HG03095 (cell line): ENCODE results near the gene CSNK2A2.

Experiments used
- ATAC-seq: cut with Tn5 transposase; IDR thresholded peaks from one replicate; pipeline ENCODE4 v1.9.1; 2021; ENCODE audit warnings: moderate library complexity; ENCODE audit not compliant: unreplicated experiment

Gene CSNK2A2

DNA sequence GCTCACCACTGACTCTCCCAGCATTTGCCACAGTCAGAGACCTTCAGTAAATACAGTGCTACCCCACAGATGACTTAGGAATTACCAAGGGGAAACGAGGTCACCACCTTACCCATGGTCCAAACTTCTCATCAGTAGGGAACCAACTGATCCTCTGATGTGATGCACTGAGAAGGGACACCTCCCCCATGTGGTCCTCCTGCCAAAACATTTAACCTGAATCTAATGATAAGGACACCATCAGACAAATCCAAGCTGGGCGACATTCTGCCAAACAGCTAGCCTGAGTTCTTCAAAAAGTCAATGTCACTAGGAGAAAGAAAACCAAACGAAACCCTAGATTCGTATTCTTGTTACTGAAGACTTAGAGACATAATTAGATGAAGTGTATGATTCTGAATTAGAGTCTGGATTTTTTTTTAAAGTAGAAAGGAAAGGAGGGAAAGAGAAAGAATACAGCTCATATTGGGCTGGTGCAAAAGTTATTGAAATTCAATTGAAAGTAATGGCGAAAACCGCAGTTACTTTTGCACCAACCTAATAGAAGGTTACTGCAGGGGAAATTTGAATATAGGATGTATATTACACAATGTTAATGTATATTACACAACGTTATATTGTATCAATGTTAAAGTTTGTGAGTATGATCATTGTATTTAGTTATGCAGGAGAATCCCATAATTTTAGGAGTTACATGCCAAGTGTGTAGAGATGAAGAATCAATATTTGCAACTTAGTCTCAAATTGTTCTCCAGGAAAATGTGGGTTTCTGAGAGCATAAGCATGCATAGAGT, 2.3 kb upstream of the CSNK2A2 start:
- ATAC-seq, result no peak

DNA sequence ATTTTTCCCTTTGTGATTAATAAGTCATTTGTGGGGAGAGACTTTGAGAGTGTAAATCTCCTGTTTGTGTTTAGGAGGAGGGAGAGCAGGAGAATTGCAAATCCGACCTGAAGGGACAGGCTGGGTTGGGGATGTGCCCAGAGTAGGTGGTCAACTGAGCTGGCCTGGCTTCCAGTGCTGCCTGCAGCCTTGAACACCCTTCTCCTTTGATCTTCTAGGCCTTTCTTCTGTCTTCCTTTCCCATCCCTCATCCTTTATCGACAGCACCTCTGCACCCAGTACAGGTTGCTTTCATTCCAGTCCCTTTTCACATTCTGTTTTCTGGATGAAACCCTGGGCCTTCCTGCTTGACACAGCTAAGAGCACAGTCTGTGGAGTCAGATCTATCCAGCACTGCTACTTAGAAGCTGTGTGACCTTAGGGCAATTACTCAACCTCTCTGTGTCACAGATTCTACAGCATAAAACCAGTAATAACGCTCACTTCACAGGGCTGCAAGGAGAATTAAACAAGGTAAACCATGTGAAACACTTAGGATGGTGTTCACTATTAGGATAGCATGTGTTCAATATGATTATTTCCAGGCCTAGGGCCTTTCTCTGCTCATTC, 1.0 kb upstream of the CSNK2A2 start:
- no peak for ATAC-seq

DNA sequence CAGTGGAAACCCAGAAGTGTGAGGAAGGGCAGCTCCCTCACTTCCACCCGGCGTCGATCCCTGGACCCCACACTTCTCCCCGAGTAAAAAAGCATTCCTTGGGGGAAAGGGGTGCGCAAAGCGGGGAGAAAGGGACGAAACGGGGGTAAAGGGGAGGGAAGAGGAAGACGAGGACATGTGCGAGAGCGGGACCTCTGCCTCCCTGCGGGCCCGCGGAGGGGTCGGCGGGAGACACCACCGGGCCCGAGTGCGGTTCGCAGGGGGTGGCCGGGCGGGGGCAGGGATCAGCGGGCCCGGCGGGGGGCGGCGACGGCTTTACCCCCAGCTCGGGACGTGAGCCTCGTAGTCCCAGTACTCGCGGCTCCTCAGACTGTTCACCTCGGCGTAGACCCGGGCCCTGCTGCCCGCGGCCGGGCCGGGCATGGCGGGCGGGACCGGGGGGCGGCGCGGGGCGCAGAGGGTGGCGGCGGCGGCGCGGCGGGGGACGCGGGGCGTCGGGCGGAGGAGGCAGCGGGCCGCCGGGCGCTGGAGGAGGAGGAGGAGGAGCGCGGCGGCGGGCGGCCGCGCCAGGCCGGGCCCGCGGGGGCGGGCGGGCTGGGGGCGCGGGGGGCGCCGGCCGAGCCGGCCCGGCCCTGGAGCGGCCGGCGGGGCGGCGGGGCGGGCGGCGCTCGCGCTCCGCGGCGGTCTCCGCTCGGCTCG, 443 bp downstream of the CSNK2A2 start:
- ATAC-seq, result no peak

DNA sequence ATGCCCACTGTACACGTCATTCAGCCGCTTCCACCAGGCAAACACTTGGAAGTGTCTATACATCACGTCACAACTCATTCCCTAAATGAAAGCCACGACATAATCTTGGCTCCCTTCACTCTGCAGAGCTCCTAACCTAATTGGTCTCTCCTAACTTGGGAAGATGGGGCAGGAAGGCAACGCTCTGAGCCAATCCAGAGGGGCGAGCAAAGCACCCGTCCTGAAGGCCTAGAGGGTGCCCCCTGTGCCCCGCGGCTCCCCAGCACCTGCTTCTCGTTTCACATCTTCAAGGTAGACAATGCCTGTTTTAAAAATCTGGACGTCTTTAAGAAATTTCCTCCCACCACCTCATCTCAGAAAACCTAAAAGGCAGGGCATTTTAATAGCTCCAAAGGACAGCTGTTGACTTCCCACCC, 1.0 kb downstream of the CSNK2A2 start:
- no peak for ATAC-seq

DNA sequence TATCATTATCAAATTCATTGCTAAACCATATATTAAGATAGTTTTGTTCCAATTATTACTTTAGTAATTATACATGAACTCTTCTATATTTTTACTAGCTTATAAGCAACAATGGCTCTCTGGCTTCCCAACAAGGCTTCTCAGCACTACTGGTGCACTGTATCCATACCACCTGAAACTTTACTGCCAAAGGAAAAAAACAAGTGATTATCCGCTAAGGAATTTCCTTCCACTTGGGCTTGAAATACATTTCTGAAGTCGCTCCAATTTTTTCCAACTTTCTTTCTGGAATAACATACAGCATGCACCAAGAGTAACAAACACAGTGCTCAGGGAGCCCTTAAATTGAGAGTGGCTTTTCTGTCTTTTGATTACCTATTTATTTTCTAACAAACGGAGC, 2.1 kb downstream of the CSNK2A2 start:
- no peak for ATAC-seq

DNA sequence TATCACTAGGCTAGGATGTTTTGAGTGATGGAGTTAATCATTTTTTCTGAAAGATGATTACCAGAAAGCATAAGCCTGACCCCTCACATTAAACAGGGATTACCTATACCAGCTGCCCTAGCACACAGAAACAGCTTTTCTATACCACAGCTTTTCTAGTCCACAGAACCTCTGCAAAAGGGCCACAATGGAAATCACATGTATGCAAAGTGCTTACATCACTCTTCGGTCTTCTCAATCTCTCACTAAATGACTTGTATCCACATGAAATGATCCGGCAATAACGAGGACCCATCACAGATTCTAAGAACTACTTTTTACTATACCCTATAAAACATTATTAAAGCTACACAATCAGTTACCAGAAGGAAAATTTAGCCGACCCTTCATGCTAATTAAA, 2.6 kb downstream of the CSNK2A2 start:
- no peak for ATAC-seq

DNA sequence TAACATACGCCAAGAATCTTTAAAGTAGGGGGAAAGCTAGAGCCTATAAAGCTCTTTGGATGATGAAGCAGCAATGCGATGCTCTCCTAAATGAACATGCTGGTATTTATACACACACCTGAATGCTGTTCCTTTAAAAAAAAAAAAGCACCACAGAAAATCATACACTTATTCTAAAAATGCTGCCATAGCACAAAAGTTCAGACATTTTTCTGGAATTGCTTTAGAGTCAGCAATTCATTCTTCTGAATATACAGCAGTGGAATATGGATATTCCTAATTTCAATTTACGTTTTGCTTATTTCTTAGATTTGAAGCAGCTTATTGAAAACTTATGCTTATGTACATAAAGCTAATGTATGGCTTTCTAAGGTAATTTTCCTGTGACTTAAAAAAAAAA, 3.1 kb downstream of the CSNK2A2 start:
- ATAC-seq, result no peak

DNA sequence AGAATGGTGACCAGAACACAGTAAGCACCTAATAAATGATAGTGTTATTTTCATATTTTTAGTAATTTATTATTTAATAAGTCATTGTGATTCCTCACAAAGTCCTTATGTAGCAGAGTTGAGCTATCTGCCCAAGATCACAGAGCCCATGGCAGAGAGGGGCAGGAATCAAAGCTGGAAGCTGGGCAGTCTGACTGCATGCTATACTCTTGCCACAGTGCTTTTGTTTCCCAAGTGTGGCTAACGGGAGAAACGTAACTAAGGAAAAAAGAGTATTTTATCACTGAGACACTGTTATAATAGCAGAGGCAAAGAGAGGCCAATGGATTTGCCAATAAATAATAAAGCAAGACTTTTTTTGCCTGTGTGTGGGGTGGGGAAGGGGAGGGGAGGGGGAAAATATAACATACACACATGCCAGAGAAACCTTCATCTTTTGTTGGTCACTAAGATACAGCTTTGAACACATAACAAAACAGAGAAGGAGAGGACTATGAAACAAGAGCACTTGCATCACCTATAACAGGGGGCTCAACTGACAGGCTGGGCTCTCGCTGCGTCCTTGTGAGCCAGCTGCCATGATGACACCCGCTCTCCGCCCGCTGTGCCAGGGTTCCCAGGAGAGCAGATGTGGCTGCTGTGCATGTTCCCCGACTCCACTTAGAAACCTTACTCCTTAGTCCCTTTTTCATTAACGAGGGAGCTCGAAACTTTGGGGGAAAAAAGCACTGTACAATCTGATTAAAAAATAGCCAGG, 10.1 kb downstream of the CSNK2A2 start:
- no peak for ATAC-seq

DNA sequence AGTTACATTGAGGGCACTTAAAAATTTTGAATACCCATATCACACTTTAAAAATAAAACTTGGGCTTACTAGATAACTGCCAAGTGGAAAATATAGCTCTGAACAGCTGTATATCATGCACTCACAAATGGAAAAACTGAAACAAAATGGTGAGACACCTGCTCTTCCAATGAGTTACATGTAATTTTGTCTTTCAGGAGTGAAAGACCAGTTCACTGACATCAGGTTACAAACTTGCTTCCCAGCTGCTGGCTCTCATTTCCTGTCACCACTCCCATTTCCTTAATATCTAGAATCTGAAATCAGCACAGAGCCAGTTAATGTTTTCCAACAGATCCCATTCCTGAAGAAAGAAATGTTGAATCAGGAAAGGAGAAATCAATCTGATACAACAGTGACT, 10.8 kb downstream of the CSNK2A2 start:
- ATAC-seq, result no peak

DNA sequence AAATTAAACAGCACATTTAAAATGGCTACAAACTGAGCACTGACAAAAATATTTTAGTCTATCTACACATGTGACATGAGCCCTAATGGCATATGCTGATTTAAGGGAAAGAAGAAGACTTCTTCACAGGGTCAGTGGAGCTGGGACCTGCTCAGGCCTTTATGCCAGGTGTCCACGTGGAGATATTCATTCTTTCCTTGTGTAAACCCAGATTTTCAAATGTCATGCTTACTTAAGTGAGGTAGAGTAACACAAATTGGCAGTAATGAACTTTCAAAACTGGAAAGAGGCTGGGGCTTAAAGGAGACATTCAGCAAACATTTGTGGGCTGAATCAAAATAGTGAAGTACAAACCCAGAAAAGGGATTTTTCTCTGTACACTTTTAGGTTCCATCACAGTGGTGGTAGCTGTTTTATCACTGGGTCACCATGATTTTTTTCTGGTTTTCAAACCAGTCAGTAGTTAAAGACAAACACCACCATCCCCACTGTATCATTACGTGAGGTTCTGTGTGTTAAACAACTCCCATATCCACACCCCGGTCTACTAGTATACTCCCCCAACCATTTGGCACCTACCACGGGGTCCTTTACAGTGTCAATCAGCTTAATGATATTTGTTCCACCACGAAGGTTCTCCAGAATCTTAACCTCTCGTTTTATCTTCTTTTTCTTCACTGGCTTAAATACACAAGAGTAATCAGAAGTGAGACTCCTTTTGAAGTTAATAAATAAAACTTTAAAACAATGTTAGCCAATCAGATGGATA, 11.5 kb downstream of the CSNK2A2 start:
- no peak for ATAC-seq

DNA sequence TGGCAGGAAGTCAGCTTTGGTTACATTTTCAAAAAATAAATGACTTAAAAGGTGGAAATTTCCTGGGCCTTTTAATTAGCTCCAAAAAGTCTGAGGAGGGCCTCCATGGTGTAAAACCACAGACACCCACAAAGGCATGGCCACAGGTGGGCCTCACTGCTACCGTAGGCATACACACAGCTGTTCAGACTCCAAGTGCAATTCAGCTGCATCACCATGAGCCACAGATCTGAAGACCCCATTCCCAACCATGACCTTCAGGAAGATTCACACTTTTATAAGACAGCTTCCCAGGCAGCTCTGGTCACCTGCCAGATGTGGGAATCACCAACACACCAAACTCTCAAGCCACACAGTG, 20.6 kb downstream of the CSNK2A2 start:
- ATAC-seq, result no peak

DNA sequence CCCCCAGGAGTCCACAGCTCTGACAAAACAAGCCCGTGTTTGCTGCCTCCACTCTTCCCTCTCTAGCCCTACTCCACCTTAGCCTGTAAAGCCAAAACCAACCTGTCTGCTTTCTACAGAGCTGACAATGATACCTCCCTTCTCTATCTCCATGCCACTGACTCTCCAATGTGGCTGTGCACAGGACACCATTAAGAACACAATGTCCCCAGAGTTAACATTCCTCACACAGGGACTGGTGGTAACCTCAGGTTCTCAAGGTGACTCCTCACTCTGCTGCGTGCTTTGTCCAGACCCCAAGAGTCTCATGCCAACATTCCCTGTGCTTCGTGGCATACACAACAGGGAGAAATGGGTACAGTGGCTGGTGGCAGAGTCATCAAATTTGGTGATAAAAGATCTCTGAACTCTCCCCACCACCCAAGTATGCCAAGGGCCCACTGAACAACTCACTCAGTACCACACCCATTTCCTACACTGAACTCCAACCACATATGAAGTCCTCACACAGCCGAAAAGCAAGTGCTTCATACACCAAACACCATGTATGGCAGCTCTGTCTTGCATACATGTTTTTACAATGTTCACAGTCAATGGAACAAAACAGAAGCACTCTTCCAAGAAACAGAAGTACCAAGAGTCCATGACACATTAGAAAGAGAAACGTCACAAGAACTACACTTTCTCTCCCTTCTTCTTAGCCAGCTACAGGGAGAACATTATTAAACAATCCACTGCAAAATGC, 21.1 kb downstream of the CSNK2A2 start:
- no peak for ATAC-seq

DNA sequence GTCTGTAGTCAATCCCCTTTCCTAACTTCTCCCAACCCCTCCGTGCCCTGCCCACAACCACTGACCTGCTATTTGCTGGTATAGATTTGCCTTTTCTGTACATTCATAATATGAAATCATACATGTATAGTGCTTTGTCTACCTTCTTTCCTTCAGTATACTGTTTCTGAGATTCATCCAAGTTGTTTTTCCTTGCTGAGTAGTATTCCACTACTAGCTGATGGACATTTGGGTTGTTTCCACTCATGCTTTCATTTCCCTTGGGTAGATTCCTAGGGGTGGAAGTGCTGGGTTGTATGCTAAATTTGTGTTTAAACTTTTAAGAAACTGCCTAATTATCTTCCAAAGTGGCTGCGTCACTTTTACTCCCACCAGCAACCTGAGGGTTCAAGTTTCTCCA, 27.7 kb downstream of the CSNK2A2 start:
- ATAC-seq, result no peak

DNA sequence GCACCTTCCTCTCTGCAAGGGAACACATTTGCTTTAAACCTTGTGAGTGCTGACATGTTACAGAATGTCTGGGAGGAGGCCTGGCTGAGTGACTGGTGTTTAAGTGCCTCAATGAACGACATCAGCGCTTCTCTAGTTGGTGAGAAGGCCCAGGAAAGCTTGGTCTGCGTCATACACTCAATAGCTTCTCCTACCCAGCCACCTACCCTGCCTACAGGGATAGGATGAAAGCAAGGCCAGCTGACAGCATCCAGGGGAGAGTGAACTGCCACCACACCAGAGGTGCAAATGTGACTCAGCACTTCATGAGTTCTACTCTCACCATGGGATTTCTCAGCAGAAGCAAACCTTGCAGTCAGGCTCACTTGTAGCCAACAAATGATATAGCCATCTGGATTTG, 37.1 kb downstream of the CSNK2A2 start:
- ATAC-seq, result no peak

DNA sequence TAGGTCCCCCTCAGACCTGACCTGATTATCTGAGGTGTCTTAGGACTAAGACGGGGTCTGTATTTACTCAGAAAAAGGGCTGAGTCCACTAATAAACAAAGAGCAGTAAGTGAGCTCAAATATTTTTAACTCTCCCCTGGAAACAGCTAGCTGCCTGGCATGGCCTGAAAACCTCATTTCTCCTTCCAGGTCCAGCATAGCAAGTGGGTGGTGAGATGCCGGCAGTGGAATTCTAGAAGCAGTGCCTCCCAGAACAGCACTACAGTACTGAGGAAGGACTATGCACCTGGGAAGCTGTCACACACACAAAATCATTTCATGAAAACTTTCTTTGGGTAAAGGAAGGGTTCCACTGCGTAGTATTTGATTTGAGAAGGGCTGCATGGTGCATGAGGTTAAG, 39.2 kb downstream of the CSNK2A2 start:
- no peak for ATAC-seq

DNA sequence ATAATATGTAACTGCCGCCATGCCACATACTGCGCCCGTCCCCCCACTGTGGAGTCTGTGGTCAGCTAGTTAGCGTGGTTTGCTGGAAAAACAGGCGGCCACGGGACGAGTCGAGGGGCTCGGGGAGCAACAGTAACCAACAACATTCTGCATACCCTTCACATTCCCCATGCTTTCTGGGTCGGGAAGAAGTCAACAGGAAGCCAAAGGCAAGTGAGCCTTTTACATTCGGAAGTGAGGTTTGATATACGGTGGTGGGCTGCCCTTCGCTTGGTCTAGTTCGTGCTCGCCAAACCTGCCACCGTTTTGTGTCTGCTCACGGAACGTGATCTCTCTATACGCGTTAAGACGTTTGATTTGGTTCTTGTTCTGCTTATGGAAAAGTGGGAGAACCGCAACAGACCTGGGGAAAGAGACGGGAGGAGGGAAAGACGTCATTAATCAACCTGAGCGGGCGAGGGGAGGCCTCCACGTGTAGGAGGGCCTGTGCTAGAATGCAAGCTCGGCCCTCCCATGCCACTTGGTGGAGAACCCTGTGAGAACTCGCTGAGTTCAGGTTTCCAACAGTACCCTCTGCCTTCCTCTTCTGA, 39.9 kb downstream of the CSNK2A2 start:
- ATAC-seq, result no peak

DNA sequence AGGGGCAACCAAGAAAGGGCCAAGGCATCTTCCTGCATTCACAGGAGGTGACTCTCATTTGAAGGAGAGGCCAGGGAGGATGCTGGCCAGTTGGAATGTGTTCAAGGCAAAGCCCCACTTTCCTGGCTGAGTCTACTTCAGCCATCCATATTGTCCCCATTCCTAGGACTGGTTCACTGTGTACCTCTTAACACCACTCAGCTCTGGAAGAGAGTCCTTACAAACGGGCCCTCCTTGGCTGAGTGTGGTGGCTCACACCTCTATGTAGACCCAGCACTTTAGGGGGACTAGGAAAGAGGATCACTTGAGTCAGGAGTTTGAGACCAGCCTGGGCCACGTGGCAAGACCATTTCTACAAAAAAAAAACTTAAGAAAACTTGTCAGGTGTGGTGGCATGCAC, 40.7 kb downstream of the CSNK2A2 start:
- no peak for ATAC-seq

DNA sequence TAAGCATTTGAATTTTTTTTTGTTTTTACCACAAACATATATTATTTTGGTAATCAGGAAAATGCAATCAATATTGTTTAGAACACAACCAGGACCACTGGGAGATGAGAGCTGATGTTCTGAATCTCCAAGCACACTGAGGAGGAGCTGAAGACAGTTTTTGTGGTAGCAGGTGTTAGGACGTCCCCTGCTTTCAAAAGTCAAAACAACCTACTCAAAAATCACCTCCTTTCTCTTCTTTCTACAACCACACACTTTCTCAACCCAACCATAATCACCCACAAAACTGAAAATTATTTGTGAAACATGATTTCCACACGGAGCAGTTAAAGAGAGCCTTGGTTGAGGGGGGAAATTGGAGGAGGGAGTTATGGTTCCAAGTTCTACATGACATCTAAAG, 42.1 kb downstream of the CSNK2A2 start:
- no peak for ATAC-seq

DNA sequence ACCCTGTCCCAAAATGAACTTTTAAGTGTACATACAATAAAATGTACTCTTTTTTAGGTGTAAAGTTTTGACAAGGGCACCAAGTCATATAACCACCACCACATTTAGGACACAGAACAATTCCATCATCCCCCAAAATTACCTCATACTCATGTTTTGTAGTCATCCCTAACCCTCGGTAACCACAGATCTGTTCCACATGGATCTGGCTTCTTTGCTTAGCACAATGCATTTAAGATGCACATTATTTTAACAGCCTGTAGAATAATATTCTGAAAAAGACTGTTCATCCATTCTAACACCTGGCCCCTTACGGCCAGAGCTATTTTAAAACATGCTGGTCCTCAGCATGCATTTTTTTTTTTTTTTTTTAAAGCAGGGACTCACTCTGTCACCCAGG, 43.6 kb downstream of the CSNK2A2 start:
- ATAC-seq, result no peak
